ENCODE measurements around the gene ZNF688.
A peak's percentile ranks its signal among the peaks of the same experiment; 100 is the strongest.

DNA sequence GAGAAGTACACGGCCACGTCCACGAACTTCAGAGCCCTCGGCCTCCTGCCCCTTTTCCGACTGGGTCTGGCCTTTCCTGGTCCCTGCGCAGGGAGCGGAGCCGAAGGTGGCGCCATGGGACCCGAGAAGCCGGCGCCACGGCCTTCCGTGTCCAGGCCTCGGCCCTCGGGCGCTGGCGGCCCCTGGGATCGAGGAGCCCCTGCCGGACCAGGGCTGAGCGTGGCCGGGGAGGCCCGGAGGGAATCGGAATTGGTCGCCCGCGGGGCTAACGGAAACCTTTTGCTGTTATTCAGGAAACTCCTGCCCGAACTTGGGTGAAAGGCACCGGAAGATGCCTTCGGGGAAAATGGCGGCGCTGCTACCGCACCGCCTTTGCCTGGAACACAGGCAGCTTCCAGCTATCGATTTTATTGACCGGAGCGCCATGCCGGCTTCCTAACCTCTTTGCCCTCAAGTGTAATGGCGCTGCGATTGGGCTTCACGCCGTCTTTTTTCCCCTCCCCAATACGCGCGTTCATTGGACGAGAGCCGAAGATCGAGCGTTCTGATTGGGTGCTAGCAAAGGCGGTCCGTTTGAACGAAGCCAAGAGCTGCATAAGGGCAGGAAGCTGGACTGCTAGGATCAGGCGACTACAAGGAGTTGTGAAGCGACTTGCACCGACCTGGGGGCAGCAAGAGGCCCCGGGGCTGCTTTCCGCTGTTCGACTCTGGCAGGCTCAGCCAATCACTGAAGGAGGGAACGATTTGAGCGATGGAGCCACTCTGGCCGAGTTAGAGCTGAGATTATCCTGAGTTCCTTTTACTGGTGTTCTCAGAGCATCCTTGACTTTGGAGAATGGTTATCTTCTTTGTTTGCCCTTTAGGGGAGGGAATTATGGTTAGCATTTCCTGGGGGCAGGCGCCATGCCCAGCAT, 38.7 kb upstream of the ZNF688 start, which contains the start of gene ZNF689:
- TF ChIP-seq, protein P1, sequence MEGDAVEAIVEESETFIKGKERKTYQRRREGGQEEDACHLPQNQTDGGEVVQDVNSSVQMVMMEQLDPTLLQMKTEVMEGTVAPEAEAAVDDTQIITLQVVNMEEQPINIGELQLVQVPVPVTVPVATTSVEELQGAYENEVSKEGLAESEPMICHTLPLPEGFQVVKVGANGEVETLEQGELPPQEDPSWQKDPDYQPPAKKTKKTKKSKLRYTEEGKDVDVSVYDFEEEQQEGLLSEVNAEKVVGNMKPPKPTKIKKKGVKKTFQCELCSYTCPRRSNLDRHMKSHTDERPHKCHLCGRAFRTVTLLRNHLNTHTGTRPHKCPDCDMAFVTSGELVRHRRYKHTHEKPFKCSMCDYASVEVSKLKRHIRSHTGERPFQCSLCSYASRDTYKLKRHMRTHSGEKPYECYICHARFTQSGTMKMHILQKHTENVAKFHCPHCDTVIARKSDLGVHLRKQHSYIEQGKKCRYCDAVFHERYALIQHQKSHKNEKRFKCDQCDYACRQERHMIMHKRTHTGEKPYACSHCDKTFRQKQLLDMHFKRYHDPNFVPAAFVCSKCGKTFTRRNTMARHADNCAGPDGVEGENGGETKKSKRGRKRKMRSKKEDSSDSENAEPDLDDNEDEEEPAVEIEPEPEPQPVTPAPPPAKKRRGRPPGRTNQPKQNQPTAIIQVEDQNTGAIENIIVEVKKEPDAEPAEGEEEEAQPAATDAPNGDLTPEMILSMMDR (IDR thresholded peaks at IDR 0.05; ENCODE audit: insufficient read depth, low read length) = no peak
- TF ChIP-seq GABPA (IDR thresholded peaks at IDR 0.05; ENCODE audit: low read depth) = no peak
- TF ChIP-seq, protein P2, sequence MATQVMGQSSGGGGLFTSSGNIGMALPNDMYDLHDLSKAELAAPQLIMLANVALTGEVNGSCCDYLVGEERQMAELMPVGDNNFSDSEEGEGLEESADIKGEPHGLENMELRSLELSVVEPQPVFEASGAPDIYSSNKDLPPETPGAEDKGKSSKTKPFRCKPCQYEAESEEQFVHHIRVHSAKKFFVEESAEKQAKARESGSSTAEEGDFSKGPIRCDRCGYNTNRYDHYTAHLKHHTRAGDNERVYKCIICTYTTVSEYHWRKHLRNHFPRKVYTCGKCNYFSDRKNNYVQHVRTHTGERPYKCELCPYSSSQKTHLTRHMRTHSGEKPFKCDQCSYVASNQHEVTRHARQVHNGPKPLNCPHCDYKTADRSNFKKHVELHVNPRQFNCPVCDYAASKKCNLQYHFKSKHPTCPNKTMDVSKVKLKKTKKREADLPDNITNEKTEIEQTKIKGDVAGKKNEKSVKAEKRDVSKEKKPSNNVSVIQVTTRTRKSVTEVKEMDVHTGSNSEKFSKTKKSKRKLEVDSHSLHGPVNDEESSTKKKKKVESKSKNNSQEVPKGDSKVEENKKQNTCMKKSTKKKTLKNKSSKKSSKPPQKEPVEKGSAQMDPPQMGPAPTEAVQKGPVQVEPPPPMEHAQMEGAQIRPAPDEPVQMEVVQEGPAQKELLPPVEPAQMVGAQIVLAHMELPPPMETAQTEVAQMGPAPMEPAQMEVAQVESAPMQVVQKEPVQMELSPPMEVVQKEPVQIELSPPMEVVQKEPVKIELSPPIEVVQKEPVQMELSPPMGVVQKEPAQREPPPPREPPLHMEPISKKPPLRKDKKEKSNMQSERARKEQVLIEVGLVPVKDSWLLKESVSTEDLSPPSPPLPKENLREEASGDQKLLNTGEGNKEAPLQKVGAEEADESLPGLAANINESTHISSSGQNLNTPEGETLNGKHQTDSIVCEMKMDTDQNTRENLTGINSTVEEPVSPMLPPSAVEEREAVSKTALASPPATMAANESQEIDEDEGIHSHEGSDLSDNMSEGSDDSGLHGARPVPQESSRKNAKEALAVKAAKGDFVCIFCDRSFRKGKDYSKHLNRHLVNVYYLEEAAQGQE (IDR thresholded peaks at IDR 0.05; ENCODE audit: insufficient replicate concordance, low read depth) = peak; percentile 60
